ENCODE data around the gene ZCCHC7.

ZCCHC7 gene

GRCh38 chr9:37192803-37193202 lies 72.4 kb downstream of the ZCCHC7 start:
- Histone ChIP-seq H3K4me2 (ENCODE audit: insufficient read depth, low read length) (no peak overlapping the region), H3K4me1 (ENCODE audit: insufficient read depth, low read length) (peaks cover 24% of the 10 kb centered on the region), H3K27ac (ENCODE audit: low read length) (no peak overlapping the region), H3K9me3 (ENCODE audit: insufficient read depth, low read length, severe bottlenecking) (no peaks in the 10 kb centered on the region), H3K4me3 (ENCODE audit: low read depth in 1 of 2, low read length in 2 of 2) (no peak overlapping the region), H3K27me3 (ENCODE audit: insufficient read depth, low read length, poor library complexity) (no peaks in the 10 kb centered on the region), H3K36me3 (ENCODE audit: insufficient read depth, low read length) (peaks cover 10% of the 10 kb centered on the region; the same call in 1 of the 2 replicates), H3K9ac (ENCODE audit: low read depth, low read length) (no peak overlapping the region), H3K79me2 (ENCODE audit: insufficient read depth, low read length) (peaks cover 2% of the 10 kb centered on the region; the same call in 1 of the 2 replicates), H4K20me1 (ENCODE audit: insufficient read depth, low read length) (no peaks in the 10 kb centered on the region), H2AFZ (ENCODE audit: low read depth, low read length) (no peak overlapping the region)
- DNase-seq (no peak), ATAC-seq (ENCODE audit: insufficient read depth, low read depth) (no peak)
- TF ChIP-seq EZH2 (IDR thresholded peaks at IDR 0.05; ENCODE audit: borderline replicate concordance, low read depth, low read length, severe bottlenecking) = no peak
- no peak for TF ChIP-seq CTCF (IDR thresholded peaks at IDR 0.05; ENCODE audit: borderline replicate concordance, extremely low read depth, low read length, poor library complexity, severe bottlenecking)

- peak; percentile 95 for ATAC-seq (ENCODE audit: insufficient read depth, low read depth)
- Histone ChIP-seq H3K4me1 (ENCODE audit: insufficient read depth, low read length) (peaks cover 58% of the 10 kb centered on the region), H3K36me3 (ENCODE audit: insufficient read depth, low read length) (0 out of 2 replicates have a peak, but pooled peaks cover 3% of the 10 kb centered on the region), H3K9me3 (ENCODE audit: insufficient read depth, low read length, severe bottlenecking) (no peaks in the 10 kb centered on the region), H3K27ac (ENCODE audit: low read length) (peak overlapping the region; percentile 62), H2AFZ (ENCODE audit: low read depth, low read length) (no peak overlapping the region), H3K4me3 (ENCODE audit: low read depth in 1 of 2, low read length in 2 of 2) (peak overlapping the region in 1 of 2 experiments; percentile 25; a peak in 1 of 4 replicates), H3K27me3 (ENCODE audit: insufficient read depth, low read length, poor library complexity) (no peaks in the 10 kb centered on the region), H3K4me2 (ENCODE audit: insufficient read depth, low read length) (peak overlapping the region; percentile 49), H3K79me2 (ENCODE audit: insufficient read depth, low read length) (peaks cover 20% of the 10 kb centered on the region), H4K20me1 (ENCODE audit: insufficient read depth, low read length) (no peaks in the 10 kb centered on the region), H3K9ac (ENCODE audit: low read depth, low read length) (peak overlapping the region; percentile 6; the same call in 1 of the 2 replicates)
- peak; percentile 61 for DNase-seq
- TF ChIP-seq CTCF (IDR thresholded peaks at IDR 0.05; ENCODE audit: borderline replicate concordance, extremely low read depth, low read length, poor library complexity, severe bottlenecking) = no peak
These were observed 77.0 kb downstream of the ZCCHC7 start for GRCh38 chr9:37197158-37198038.

- peak overlapping the region; percentile 49; the same call in 1 of the 2 replicates for H3K4me2 ChIP-seq (ENCODE audit: insufficient read depth, low read length)
- H3K9ac ChIP-seq (ENCODE audit: low read depth, low read length) = 0 out of 2 replicates have a peak overlapping the region, but pooled peaks have one; percentile 6
- H3K79me2 ChIP-seq (ENCODE audit: insufficient read depth, low read length) = peaks cover 22% of the 10 kb centered on the region
These were observed 77.8 kb downstream of the ZCCHC7 start for GRCh38 chr9:37198039-37198729.

More at GRCh38 chr9:37198039-37198729, 77.8 kb downstream of the ZCCHC7 start:
- TF ChIP-seq EZH2 (IDR thresholded peaks at IDR 0.05; ENCODE audit: borderline replicate concordance, low read depth, low read length, severe bottlenecking) (no peak), CTCF (IDR thresholded peaks at IDR 0.05; ENCODE audit: borderline replicate concordance, extremely low read depth, low read length, poor library complexity, severe bottlenecking) (no peak)
- H3K36me3 ChIP-seq (ENCODE audit: insufficient read depth, low read length) = 0 out of 2 replicates have a peak, but pooled peaks cover 3% of the 10 kb centered on the region
- ATAC-seq (ENCODE audit: insufficient read depth, low read depth) (no peak), DNase-seq (no peak)
- no peaks in the 10 kb centered on the region for H3K27me3 ChIP-seq (ENCODE audit: insufficient read depth, low read length, poor library complexity)
- peaks cover 58% of the 10 kb centered on the region for H3K4me1 ChIP-seq (ENCODE audit: insufficient read depth, low read length)
- peak overlapping the region; percentile 62 for H3K27ac ChIP-seq (ENCODE audit: low read length)
- H4K20me1 ChIP-seq (ENCODE audit: insufficient read depth, low read length) = no peaks in the 10 kb centered on the region
- H2AFZ ChIP-seq (ENCODE audit: low read depth, low read length) = no peak overlapping the region
- no peaks in the 10 kb centered on the region for H3K9me3 ChIP-seq (ENCODE audit: insufficient read depth, low read length, severe bottlenecking)
- H3K4me3 ChIP-seq (ENCODE audit: low read depth in 1 of 2, low read length in 2 of 2) = no peak overlapping the region

All from DND-41 (cell line).